Endothelial cell of umbilical vein (primary cell): ENCODE results near the gene FLT3LG. TPM values are rescaled to one million over a fixed set of nuclear protein-coding genes. Genes with fewer than 3 reads are reported as not detected.

Experiments used
- BruUV-seq: library from RNA; stranded (reverse); fragments of 400-500 nt; replicated peaks from 2 replicates; lab custom pipeline; 2021; lab: Mats Ljungman, UMichigan
- CTCF ChIA-PET: fragments of 300-600, 350-600 bp; sonication (Branson Sonifier 250); formaldehyde crosslinking; loops from one replicate; lab custom pipeline; 2021; ENCODE audit warnings: antibody characterized with exemption, inconsistent platforms; lab: Charles Lee
- POLR2A ChIA-PET: fragments of 300-600, 350-600 bp; sonication (Branson Sonifier 250); formaldehyde crosslinking; loops from one replicate; lab custom pipeline; 2021; ENCODE audit warnings: antibody characterized with exemption, inconsistent platforms; lab: Charles Lee
- DNase-seq: peaks from one replicate; pipeline ENCODE4 v3.0.0-alpha.2; 2011; ENCODE audit warnings: low read depth, low spot score
- FAIRE-seq: peaks from 2 replicates; lab custom pipeline; 2011; peaks lifted over from hg19 to GRCh38; lab: Jason Lieb, UNC
- H2AFZ ChIP-seq: 2 replicates; pipeline ENCODE4 v1.6.0; 2012; ENCODE audit warnings: low read depth, low read length, control low read depth, inconsistent platforms
- H3K27ac ChIP-seq: 2 replicates; pipeline ENCODE4 v1.5.1; 2011; ENCODE audit warnings: low read depth, mild to moderate bottlenecking, control low read depth, low read length, moderate library complexity; ENCODE audit not compliant: insufficient read depth
- H3K27me3 ChIP-seq, 2 experiments: 2 replicates each; pipeline versions ENCODE4 v1.6.0 to v1.6.1; 2011; ENCODE audit warnings: low read length in 2 of 2, mixed read lengths in 1 of 2; ENCODE audit not compliant: control insufficient read depth in 2 of 2, insufficient read depth in 2 of 2
- H3K36me3 ChIP-seq, 2 experiments: 2 replicates in 1 of 2; 3 replicates in 1 of 2; pipeline ENCODE4 v1.5.1; 2011; ENCODE audit warnings: low read length in 2 of 2, mild to moderate bottlenecking in 1 of 2, moderate library complexity in 1 of 2; ENCODE audit not compliant: control insufficient read depth in 2 of 2, insufficient read depth in 2 of 2; ENCODE audit errors: extremely low read depth in 1 of 2
- H3K4me1 ChIP-seq: 3 replicates; pipeline ENCODE4 v1.5.1; 2011; ENCODE audit warnings: mild to moderate bottlenecking, low read length; ENCODE audit not compliant: control insufficient read depth, insufficient read depth; ENCODE audit errors: extremely low read depth
- H3K4me2 ChIP-seq: 2 replicates; pipeline ENCODE4 v1.6.1; 2011; ENCODE audit warnings: low read length, control low read depth, mixed read lengths; ENCODE audit not compliant: insufficient read depth
- H3K4me3 ChIP-seq, 3 experiments: fragments of 200-600 bp in 1 of 3; sonication (generic), shearing (Covaris generic) in 1 of 3; replicated peaks in 1 of 3; 2 replicates each; pipeline ENCODE4 v1.5.1; 2011 to 2016; ENCODE audit warnings: control low read depth in 3 of 3, low read length in 3 of 3, mild to moderate bottlenecking in 2 of 3, inconsistent platforms in 1 of 3, low read depth in 1 of 3, moderate library complexity in 1 of 3; ENCODE audit not compliant: insufficient read depth in 1 of 3
- H3K79me2 ChIP-seq: 2 replicates; pipeline ENCODE4 v1.6.0; 2012; ENCODE audit warnings: low read length, inconsistent platforms; ENCODE audit not compliant: control insufficient read depth, insufficient read depth
- H3K9ac ChIP-seq: replicated peaks from 2 replicates; pipeline ENCODE3; 2011; ENCODE audit warnings: low read length, control low read depth; ENCODE audit not compliant: insufficient read depth; ENCODE audit errors: extremely low read depth
- H3K9me1 ChIP-seq: replicated peaks from 3 replicates; pipeline ENCODE4 v1.6.0; 2011; ENCODE audit warnings: mild to moderate bottlenecking, low read length; ENCODE audit not compliant: control insufficient read depth, insufficient read depth; ENCODE audit errors: extremely low read depth
- H3K9me3 ChIP-seq: replicated peaks from 2 replicates; pipeline ENCODE4 v1.5.1; 2012; ENCODE audit warnings: low read length, inconsistent platforms; ENCODE audit not compliant: control insufficient read depth, insufficient read depth
- H4K20me1 ChIP-seq: replicated peaks from 2 replicates; pipeline ENCODE3; 2011; ENCODE audit warnings: mild to moderate bottlenecking, low read length; ENCODE audit not compliant: control insufficient read depth, insufficient read depth; ENCODE audit errors: extremely low read depth
- CTCF ChIP-seq, 2 donors: IDR thresholded peaks; 1 replicate in 1 of 2; 2 replicates in 1 of 2; pipeline ENCODE4 v1.5.1; 2011; ENCODE audit warnings: low read length in 2 of 2, mild to moderate bottlenecking in 2 of 2, moderate library complexity in 2 of 2, control low read depth in 1 of 2, inconsistent platforms in 1 of 2, low read depth in 1 of 2; ENCODE audit not compliant: insufficient read depth in 1 of 2; ENCODE audit errors: extremely low read depth in 1 of 2
- EZH2 ChIP-seq: IDR thresholded peaks from 2 replicates; pipeline ENCODE4 v1.6.1; 2012; ENCODE audit warnings: borderline replicate concordance, low read depth, mild to moderate bottlenecking, moderate library complexity, low read length, inconsistent platforms; ENCODE audit not compliant: severe bottlenecking
- FOS ChIP-seq: IDR thresholded peaks from 2 replicates; pipeline ENCODE4 v1.6.1; 2011; ENCODE audit warnings: mild to moderate bottlenecking, low read length, moderate library complexity, borderline replicate concordance; ENCODE audit not compliant: insufficient read depth
- GATA2 ChIP-seq: IDR thresholded peaks from 2 replicates; pipeline ENCODE4 v1.7.0; 2011; ENCODE audit warnings: low read depth, mild to moderate bottlenecking, moderate library complexity, mixed read lengths, low read length; ENCODE audit not compliant: insufficient read length, insufficient read depth
- JUN ChIP-seq: IDR thresholded peaks from 2 replicates; pipeline ENCODE4 v1.6.1; 2011; ENCODE audit warnings: borderline replicate concordance, low read depth; ENCODE audit not compliant: insufficient read length, insufficient read depth
- MAX ChIP-seq: IDR thresholded peaks from 2 replicates; pipeline ENCODE4 v1.6.1; 2011; ENCODE audit not compliant: insufficient read depth, insufficient read length
- MYC ChIP-seq: IDR thresholded peaks from one replicate; pipeline ENCODE4 v1.6.1; 2011; ENCODE audit warnings: mild to moderate bottlenecking, low read depth, low read length
- POLR2A ChIP-seq: IDR thresholded peaks from 2 replicates; pipeline ENCODE4 v1.6.1; 2012; ENCODE audit warnings: low read depth, mild to moderate bottlenecking, control low read depth, low read length
- POLR2AphosphoS5 ChIP-seq: IDR thresholded peaks from 2 replicates; pipeline ENCODE4 v1.6.1; 2012; ENCODE audit warnings: low read depth, mild to moderate bottlenecking, control low read depth, low read length, moderate library complexity; ENCODE audit not compliant: insufficient read depth
- dilution Hi-C: fragments of 300-500 bp; cut with MboI; formaldehyde crosslinking; loops from one replicate; pipeline ENCODE4 v1.15.0; 2019; ENCODE audit warnings: low sequenced_read_pairs; ENCODE audit not compliant: extremely low pct_ligation_motif_present
- intact Hi-C: fragments of 100-400 bp; cut with micrococcal nuclease; formaldehyde crosslinking; loops from one replicate; pipeline ENCODE4 v1.10.0; 2022
- polyA plus RNA-seq, 4 experiments: library from polyadenylated mRNA; depleted of rRNA in 3 of 4; stranded (reverse) in 3 of 4; unstranded in 1 of 4; fragments of >200 nt; gene quantifications; 2 replicates each; pipeline versions ENCODE4 v1.2.1 to v1.2.3, GENCODE V29; 2011 to 2012; ENCODE audit warnings: missing spikeins in 1 of 4
- total RNA-seq: library from RNA; stranded (reverse); gene quantifications from 2 replicates; pipeline ENCODE4 v1.2.3, GENCODE V29; 2021

FLT3LG gene
- total and polyA plus RNA-seq, 2 donors (not counting 3 experiments of a cell fraction or from before 2014, with no cell fraction given): 5.0 to 5.7 TPM

- POLR2A ChIA-PET: no interaction called here
- H3K27ac ChIP-seq: no peak overlapping the region
- DNase-seq (no peak), FAIRE-seq (no peak)
- H3K9me3 ChIP-seq: no peaks in the 10 kb centered on the region
- intact Hi-C loops (no loop called here), dilution Hi-C loops (no loop called here)
- TF ChIP-seq GATA2 (no peak), FOS (no peak), MYC (no peak), JUN (no peak)
- H2AFZ ChIP-seq: no peak overlapping the region
- CTCF ChIA-PET: interaction anchor here (1.2 to 1.8 kb wide), 3 partner anchors 16 to 40 kb away, joined by 4 to 8 read pairs (median 6); no protein-coding TSS in a partner anchor
- H3K9ac ChIP-seq: no peak overlapping the region
- no TSS peak for BruUV-seq
- no peak overlapping the region for H3K4me2 ChIP-seq
- H3K79me2 ChIP-seq: peaks cover 5% of the 10 kb centered on the region
- no peaks in the 10 kb centered on the region for H4K20me1 ChIP-seq
- no peaks in the 10 kb centered on the region for H3K27me3 ChIP-seq
- no peak overlapping the region for H3K4me3 ChIP-seq
- peaks cover 2 to 4% of the 10 kb centered on the region in 2 experiments for H3K36me3 ChIP-seq
- H3K9me1 ChIP-seq: no peaks in the 10 kb centered on the region
- peaks cover 7% of the 10 kb centered on the region for H3K4me1 ChIP-seq
Observed at GRCh38 chr19:49530708-49531107, 56.7 kb downstream of the FLT3LG start.

- intact Hi-C loops (no loop called here), dilution Hi-C loops (no loop called here)
- ChIA-PET CTCF (interaction anchor here (1.1 to 3.8 kb wide), 5 partner anchors 12 to 55 kb away, joined by 3 to 30 read pairs (median 6); no protein-coding TSS in a partner anchor), POLR2A (interaction anchor here (0.6 kb wide), 1 partner anchor 19 kb away, joined by 5 read pairs; no protein-coding TSS in a partner anchor)
- FAIRE-seq: peak; percentile 79
- no peak overlapping the region for H3K27ac ChIP-seq
- H3K9ac ChIP-seq: no peak overlapping the region
- H3K79me2 ChIP-seq: peaks cover 5% of the 10 kb centered on the region
- TF ChIP-seq GATA2: no peak
- no peak for TF ChIP-seq FOS
- no peak for TF ChIP-seq POLR2A
- TF ChIP-seq MYC: no peak
- no peak for TF ChIP-seq JUN
- peak; percentile 16 for TF ChIP-seq POLR2AphosphoS5
- peak; percentile 32 to 53 for TF ChIP-seq CTCF (IDR thresholded peaks at IDR 0.05; ENCODE audit: extremely low read depth in 1 of 2, insufficient read depth in 1 of 2, low read depth in 1 of 2, low read length in 2 of 2)
- peak; percentile 66 for TF ChIP-seq MAX
- no peak for TF ChIP-seq EZH2
- BruUV-seq: no TSS peak
- peaks cover 7% of the 10 kb centered on the region for H3K4me1 ChIP-seq
- no peaks in the 10 kb centered on the region for H3K9me1 ChIP-seq
- no peaks in the 10 kb centered on the region for H3K27me3 ChIP-seq
- peak; percentile 85 for DNase-seq
- H3K4me3 ChIP-seq: peak overlapping the region; percentile 15 to 53 (median 38)
- peaks cover 5 to 11% of the 10 kb centered on the region in 2 experiments for H3K36me3 ChIP-seq
- no peaks in the 10 kb centered on the region for H4K20me1 ChIP-seq
- H3K9me3 ChIP-seq: no peaks in the 10 kb centered on the region
- peak overlapping the region; percentile 69 for H3K4me2 ChIP-seq
- peak overlapping the region; percentile 89 for H2AFZ ChIP-seq
Observed at GRCh38 chr19:49533551-49534488, 59.8 kb downstream of the FLT3LG start.
